HG03097 (cell line): ENCODE data around the gene CTSZ.
"Not testable (repeated sequence)": the region's sequence is repeated elsewhere in the genome, so short reads cannot be mapped to it uniquely, and the experiment has no call there.

Experiments
- ATAC-seq: cut with Tn5 transposase; IDR thresholded peaks from one replicate; pipeline ENCODE4 v1.9.1; 2021; ENCODE audit not compliant: unreplicated experiment, low FRiP score

CTSZ gene

DNA sequence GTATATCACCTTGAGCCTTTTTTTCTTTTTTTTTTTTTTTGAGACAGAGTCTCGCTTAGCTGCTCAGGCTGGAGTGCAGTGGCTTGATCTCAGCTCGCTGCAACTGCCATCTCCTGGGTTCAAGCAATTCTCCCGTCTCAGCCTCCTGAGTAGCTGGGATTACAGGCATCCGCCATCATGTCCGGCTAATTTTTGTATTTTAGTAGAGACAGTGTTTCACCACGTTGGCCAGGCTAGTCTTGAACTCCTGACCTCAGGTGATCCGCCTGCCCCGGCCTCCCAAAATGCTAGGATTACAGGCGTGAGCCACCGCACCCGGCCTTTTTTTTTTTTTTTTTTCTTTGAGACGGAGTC lies 24.0 kb downstream of the CTSZ start:
- not testable (repeated sequence) for ATAC-seq

DNA sequence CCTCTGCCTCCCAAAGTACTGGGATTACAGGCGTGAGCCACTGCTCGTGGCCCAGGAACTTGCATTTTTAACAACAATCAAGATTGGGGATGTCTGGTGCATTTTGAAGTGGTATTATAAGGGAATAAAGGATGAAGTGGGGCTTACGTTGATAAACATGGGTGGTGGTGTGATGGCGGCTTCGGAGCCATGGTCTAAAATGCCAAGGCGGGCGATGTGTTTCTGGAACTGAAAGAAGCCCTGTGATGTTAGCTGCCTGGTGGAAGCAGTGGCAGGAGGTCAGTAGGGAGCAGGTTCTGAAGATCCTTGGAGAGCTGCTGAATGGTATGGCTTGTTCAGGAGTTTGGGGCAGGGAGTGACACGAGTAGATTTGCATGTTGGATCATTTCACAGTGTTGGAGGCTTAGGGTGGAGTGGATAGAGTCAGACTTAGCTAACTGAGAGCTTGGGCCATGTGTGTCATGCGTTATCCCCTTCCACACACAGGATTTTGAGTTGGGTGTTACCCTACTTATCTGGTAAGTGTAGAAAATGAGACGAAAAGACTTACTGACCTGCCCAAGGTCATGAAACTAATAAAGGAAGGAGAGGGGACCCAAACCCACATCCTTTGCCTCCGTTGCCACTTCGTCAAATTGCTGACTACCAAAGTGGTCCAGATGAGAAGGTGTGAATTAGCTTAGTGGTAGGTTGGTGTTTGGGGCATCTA lies 24.5 kb downstream of the CTSZ start:
- no peak for ATAC-seq

DNA sequence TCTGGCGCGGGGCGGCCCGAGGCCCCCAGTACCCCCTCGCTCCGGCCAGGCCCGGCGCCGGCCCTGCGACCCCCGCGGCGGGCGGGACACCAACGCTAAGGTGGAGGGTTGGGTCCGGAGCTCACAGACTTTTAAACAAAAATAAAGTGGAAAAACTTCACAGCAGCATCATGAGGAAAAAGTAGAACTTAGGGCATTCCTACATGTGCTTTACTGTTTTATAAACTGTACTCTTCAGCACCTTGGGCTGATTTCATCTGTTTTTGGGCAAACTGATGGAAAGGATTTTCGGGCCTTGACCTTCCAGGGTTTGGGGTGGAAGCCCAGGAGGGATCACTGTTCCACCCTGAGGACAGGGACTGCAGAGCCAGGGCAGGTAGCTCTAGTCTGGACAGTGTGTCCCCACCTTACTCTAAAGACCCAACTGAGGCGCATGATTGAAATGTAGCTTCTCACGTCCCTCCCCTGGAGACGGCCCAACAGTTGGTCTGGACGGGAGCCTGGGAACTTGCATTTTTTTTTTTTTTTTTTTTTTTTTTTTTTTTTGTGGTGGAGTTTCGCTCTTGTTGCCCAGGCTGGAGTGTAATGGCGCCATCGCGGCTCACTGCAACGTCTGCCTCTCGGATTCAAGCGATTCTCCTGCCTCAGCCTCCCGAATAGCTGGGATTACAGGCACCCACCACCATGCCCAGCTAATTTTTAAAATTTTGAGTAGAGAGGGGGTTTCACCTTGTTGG lies 25.3 kb downstream of the CTSZ start:
- peak; percentile 13 for ATAC-seq

DNA sequence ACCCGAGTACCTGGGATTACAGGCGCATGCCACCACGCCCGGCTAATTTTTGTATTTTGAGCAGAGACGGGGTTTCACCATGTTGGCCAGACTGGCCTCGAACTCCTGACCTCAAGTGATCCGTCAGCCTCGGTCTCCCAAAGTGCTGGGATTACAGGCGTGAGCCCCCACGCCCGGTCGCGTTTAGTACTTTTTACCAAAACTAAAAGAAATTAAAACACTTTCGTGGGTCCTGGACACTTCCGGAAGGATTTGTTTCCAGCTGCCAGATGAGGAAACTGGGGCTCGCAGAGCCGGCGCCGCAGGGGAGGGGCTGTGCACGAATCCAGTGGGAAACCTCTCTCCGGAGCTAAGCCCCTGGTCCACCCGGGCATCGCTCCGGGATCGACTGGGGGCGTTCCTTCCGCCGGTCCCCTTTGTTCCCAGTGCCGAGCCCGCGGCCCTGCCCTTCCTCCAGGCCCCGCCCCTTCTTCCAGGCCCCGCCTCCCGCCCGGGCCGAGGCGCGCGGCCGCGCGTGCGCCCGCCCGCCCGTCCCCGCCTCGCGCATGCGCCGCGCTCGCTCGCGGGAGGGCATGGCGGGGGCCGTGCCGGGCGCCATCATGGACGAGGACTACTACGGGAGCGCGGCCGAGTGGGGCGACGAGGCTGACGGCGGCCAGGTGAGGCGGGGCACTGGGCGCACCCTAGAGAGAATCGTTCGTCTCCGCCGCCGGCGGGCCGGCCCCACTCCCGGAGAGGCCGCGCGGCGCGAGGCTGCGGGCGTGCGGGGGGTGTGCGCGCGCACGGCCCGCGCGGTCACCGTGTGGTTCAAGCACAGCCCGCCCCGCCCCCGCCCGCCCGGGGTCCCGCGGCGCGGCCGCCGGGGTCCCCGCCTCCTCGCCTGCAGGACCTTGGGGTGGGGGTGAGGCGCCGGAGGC lies 26.1 kb downstream of the CTSZ start, which contains the start of gene NELFCD:
TSS of gene NELFCD (plus strand) at position 546 of the 917 bp plus-strand sequence. CDS start at position 600, 54 bp downstream.
- ATAC-seq = peak; percentile 76

DNA sequence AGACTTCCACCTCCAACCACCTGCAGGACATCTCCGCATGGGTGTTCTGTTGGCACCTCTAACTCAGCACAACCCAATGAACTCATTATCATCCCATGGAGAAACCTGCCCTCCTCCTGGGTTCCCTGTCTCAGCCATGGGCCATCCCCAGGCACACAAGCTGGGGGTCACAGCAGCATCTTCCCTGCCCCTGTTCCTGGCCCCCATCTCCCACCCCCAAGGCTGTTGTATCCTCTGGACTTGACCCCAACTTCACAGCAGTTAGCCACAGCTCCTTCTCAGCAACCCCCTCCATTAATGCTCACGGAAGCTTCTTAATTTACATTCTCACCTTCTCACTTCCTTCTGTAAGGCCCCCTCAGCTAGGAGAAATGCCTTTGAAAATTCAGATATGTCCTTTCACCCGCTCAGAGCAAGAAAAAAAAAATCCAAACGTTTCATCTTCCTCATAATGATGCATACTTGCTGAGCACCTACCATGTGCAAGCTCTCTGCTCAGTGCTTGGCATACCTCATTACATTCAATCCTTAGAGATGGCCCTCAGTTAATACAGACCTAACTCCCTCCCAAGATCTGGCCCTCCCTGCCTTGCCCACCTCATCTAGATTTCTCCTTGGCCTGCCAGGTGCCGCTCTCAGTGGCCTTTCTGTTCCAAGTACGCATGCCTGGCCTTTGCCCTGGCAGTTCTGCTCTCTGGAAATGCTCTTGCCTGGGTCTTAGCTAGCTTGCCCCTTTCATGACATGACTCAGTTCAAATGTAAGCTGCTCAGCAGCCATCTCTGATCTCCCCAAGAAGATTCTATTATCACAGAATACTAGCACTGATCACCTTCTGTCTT lies 28.5 kb downstream of the CTSZ start:
- no peak for ATAC-seq

DNA sequence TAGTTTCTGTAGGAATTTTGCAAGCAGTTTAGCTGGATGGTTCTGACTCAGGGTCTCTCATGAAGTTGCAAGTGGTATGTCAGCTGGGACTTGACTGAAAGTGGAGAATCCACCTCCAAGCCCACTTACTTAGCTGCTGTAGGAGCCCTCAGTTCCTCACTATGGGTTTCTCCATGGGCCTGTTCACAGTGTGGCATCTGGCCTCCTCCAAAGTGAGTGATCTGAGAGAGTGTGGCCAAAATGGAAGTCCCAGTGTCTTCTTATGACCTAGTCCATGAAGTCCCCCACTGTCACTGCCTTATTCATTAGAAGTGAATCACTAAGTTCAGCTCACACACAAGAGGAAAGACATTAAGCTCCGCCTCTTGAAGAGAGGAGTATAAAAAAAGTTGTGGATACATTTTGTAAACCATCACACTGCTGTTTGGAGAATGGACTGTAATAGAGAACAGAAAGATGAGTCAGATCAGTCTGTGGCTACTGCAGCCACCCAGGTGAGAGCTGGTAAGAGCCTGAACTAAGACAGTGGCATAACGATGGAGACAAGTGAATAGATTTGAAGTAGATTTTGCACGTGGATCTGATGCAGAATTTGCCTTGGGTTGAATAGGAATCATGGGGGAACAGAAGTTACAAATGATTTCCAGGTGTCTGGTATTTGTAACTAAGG lies 30.9 kb downstream of the CTSZ start:
- ATAC-seq = no peak

DNA sequence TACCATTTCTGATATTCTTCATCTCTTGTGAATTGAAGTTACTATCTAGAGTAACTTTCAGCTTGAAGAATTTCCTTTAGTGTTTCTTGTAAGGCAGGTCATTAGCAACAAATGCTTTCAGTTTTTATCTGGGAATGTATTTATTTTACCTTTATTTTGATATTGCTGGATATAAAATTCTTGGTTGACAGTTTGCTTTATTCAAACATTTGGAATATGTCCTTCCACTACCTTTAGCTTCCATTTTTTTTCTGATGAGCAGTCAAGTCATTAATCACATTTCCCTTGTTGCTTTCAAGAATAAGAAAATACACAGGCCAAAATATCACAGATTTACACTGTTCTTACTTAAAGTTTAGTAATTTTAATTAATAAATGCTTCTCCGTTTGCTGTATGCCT lies 31.7 kb downstream of the CTSZ start:
- no peak for ATAC-seq

DNA sequence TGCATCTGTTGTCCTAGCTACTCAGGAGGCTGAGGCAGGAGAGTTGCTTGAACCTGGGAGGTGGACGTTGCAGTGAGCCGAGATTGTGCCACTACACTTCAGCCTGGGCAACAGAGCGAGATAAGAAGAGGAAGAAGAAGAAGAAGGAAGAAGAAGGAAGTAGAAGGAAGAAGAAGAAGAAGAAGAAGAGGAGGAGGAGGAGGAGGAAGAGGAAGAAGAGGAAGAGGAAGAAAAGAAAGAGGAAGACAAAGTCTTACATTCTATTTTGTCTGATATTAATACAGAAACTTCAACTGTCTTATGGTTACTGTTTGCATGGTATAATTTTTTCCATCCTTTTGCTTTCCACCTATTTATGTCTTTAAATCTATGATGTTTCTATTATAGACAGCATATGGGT lies 33.2 kb downstream of the CTSZ start:
- ATAC-seq = no peak

DNA sequence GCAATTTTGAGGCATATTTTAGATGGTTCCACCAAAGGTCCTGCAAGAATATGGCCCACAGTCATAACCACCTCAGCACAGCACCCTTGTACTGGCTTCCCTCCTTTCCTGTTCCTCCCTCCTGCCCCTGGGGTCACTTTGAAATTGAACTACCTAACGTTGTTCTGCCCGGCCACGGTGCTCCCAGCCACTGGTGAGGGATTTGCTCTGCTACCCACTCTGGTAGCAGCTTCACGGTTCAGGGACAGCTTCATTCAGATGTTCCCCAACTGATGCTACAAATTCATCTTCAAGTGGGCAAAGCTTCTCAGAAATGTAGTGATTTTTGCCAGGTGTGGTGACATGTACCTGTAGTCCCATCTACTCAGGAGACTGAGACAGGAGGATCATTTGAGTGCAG lies 33.9 kb downstream of the CTSZ start:
- no peak for ATAC-seq

DNA sequence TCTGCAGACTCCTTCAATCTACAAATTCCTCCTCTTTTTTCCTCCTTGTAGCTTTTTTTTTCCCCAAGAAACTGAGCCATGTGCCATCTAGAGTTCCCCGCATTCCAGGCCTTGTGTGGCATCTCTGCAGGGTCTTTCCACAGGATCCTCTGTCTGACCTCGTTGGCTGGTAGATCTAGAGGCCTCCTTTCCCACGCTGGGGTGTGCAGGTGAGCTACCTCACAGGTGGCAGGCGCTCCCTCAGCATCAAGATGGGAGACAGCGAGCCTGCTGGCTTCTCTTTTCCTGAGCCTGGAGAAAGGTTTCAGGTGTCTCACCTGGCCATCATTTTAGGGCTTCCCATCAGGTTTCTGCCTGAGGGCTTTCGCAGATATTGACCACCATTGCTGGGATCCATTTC lies 35.6 kb downstream of the CTSZ start:
- ATAC-seq = no peak

DNA sequence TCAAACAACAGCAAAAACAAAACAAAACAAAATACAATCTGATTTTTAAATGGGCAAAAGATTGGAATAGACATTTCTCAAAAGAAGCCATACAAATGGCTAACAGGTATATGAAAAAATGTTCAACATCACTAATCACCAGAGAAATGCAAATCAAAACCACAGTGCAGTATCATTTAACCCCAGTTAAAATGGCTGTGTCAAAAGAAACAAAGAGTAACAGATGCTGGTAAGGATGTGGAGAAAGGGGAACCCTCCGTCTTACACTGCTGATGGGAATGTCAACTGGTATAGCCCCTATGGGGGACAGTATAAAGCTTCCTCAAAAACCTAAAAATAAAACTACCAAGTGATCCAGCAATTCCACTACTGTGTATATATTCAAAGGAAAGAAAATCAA lies 36.9 kb downstream of the CTSZ start:
- ATAC-seq = no peak

DNA sequence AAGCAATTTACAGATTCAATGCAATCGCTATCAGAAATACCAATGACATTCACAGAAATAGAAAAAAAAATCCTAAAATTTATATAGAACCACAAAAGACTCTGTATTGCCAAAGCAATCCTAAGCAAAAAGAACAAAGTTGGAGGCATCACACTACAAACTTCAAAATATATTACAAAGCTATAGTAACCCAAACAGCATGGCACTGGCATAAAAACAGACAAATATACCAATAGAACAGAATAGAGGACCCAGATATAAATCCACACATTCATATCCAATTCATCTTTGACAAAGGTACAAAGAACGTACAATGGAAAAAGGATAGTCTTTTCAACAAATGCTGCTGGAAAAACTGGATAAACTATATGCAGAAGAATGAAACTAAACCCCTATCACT lies 37.6 kb downstream of the CTSZ start:
- ATAC-seq = no peak

DNA sequence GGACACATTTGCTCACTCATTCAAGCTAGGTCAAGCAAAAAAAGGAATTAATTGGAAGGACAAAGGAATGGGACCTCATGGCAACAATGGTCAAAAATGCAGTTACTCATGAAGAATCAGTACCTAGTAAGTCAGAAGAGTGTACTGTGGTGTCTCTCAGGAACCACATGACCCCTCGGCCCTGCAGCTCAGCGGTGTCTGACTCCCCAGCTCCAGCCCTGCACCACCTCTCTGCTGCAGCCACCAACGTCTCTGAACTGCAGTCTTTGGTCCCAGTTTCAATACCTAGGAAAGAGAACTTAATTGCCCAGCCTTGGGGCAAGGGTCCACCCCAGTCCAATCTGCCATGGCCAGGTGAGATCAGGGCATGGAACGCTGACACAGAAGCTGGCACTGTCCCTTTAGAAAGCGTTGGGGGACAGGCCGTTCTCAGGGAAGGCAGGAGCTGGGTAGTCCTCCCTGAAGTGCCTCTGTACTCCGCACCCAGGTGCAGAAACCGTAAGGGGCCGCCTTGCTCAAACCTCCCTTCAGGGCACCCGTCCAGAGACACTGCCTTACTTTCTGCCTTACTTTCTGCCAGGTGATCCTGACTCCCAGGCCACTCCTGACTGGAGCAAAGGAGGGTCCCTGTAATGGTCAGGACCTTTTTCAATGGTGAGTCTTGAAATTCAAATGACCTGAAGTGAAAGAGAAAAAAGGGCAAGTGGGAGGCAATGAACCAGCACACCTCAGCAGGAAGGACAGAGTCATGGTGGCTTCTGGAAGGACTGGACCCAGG lies 39.2 kb downstream of the CTSZ start:
- no peak for ATAC-seq

DNA sequence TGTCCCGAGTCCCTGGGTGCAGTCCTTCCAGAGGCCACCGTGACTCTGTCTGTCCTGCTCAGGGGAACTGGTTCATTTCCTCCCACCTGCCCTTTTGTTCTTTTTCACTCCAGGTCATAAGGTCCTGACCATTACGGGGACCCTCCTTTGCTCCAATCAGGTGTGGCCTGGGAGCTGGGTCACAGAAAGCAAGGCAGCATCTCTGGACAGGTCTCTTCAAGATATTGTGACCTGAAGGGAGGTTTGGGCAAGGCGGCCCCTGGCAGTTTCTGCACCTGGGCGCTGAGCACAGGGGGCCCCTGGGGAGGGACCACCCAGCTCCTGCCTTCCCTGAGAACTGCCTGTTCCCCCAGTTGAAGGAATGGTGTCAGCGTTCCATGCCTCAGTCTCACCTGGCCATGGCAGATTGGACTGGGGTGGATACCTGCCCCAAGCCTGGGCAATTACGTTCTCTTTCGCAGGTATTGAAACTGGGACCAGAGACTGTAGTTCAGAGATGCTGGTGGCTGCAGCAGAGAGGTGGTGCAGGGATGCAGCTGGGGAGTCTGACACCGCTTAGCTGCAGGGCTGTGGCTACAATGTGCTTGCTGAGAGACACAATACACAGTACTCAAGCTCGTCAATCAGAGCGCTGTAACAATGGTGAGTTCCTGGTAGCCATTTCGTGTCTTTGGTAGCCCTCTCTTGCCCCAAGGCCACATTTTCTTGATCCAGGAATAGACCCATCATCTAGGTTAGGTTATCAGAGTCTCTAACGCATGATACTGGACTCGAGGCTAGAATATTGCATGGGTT lies 41.6 kb downstream of the CTSZ start:
- no peak for ATAC-seq

DNA sequence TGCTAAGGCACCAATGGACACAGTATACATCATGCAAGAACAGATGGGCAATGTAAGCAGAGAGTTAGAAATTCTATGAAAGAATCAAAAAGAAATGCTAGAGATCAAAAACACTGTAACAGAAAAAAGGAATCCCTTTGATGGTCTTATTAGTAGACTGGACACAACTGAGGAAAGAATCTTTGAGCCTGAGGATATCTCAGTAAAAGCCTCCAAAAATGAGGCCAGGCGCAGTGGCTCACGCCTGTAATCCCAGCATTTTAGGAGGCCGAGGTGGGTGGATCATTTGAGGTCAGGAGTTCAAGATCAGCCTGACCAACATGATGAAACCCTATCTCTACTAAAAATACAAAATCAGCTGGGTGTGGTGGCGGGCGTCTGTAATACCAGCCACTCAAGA lies 43.1 kb downstream of the CTSZ start:
- not testable (repeated sequence) for ATAC-seq

DNA sequence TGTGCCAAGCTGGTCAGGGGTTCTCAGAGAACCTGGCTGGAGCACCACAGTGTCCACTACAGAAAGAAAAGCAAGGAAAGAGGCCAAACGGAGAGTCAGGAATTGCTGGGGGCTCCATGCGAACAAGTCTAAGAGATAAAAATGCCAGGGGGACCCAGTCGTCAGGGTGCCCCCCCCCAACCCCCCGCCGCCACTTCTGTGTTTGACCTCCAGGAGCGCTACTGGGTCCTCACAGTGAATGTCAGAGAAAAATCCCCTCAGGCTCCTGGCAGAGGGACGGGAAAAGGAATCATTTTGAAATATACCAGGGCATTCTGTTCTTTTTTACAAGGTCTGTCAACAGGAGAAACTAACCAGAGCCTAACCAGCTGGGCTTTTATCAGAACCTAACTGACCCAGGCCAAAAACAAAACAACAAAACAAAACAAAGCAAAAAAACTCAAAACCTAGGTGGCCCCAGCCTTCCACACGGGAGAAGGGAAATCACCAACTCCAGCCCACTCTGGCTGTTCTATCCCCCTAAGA lies 43.9 kb downstream of the CTSZ start:
- ATAC-seq = no peak

DNA sequence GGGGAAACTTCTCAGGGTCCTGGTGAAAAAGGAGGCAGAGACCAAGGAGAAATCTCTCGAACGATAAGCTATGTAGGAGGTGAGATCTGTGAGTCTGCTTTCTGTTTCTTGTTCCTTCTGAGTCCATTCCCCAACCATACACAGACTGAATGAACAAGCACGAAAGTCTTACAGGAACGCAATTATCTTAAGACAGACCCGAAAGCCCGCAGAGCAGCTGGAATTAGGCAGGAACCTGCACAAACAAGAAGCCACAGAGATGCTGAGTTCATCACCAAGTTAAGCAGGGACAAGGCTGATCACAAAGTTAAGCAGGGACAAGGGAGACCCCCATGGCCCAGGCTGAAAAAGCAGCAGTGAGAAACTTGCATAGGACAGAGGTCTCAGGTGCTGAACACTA lies 47.4 kb downstream of the CTSZ start:
- ATAC-seq = no peak

DNA sequence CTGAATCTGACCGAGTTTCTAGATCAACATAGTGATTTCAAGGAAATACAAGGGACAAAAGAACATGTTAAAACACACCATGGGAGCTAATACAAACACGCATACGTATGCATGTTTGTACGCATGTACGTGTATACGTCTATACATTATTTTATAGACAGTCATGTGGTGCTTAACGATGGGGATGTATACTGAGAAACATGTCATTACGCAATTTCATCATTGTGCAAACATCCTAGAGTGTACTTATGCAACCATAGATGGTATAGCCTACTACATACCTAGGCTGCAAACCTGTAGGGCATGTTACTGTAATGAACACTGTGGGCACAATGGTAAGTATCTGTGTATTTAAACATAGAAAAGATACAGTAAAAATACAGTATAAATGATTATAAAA lies 51.0 kb downstream of the CTSZ start:
- no peak for ATAC-seq
